GM23338 (cell line): ENCODE data around the gene NDUFV1. TPM values are rescaled to one million over a fixed set of nuclear protein-coding genes. Genes with fewer than 3 reads are reported as not detected.

ENCODE experiments used
- ATAC-seq: fragments of 200-7000 bp; cut with Tn5 transposase; 3 replicates; pipeline ENCODE4 v1.9.1; 2020
- DNase-seq: peaks from one replicate; pipeline ENCODE4 v3.0.0-alpha.2; 2015; ENCODE audit warnings: low spot score
- H2AFZ ChIP-seq: fragments of 200-600 bp; sonication (generic); 2 replicates; pipeline ENCODE4 v1.8.0; 2016; ENCODE audit warnings: antibody characterized with exemption, mild to moderate bottlenecking, moderate library complexity
- H3F3A ChIP-seq: fragments of 200-600 bp; sonication (generic); replicated peaks from 2 replicates; pipeline ENCODE4 v1.8.0; 2017; ENCODE audit warnings: antibody characterized with exemption, mixed run types, low read depth
- H3K27ac ChIP-seq: fragments of 200-600 bp; sonication (generic); 2 replicates; pipeline ENCODE4 v1.6.1; 2016; ENCODE audit warnings: low read depth
- H3K27me3 ChIP-seq: fragments of 200-600 bp; sonication (generic); 2 replicates; pipeline ENCODE4 v1.8.0; 2016; ENCODE audit warnings: mild to moderate bottlenecking, mixed run types, moderate library complexity; ENCODE audit not compliant: insufficient read depth
- H3K36me3 ChIP-seq: fragments of 200-600 bp; sonication (generic); 2 replicates; pipeline ENCODE4 v1.8.0; 2016; ENCODE audit warnings: mild to moderate bottlenecking; ENCODE audit not compliant: insufficient read depth
- H3K4me1 ChIP-seq: fragments of 200-600 bp; sonication (generic); 2 replicates; pipeline ENCODE4 v1.8.0; 2016; ENCODE audit warnings: mild to moderate bottlenecking, moderate library complexity; ENCODE audit not compliant: insufficient read depth
- H3K4me2 ChIP-seq: fragments of 200-600 bp; sonication (generic); 2 replicates; pipeline ENCODE4 v1.7.1; 2017; ENCODE audit warnings: mixed run types
- H3K4me3 ChIP-seq: fragments of 200-600 bp; sonication (generic); 2 replicates; pipeline ENCODE4 v1.6.1; 2016; ENCODE audit warnings: mixed run types
- H3K79me2 ChIP-seq: fragments of 200-600 bp; sonication (generic); replicated peaks from 2 replicates; pipeline ENCODE4 v1.8.0; 2017; ENCODE audit warnings: mild to moderate bottlenecking; ENCODE audit not compliant: insufficient read depth
- H3K9me2 ChIP-seq: fragments of 200-600 bp; sonication (generic); 2 replicates; pipeline ENCODE4 v1.8.0; 2017; ENCODE audit not compliant: insufficient read depth
- H4K20me1 ChIP-seq: fragments of 200-600 bp; sonication (generic); replicated peaks from 2 replicates; pipeline ENCODE4 v1.8.0; 2017; ENCODE audit warnings: mild to moderate bottlenecking; ENCODE audit not compliant: insufficient read depth
- H3K27ac Mint-ChIP-seq: 2 replicates; pipeline ENCODE4 v1.8.0; 2020; ENCODE audit warnings: inconsistent platforms, mild to moderate bottlenecking, moderate library complexity, mixed read lengths
- H3K27me3 Mint-ChIP-seq: 3 replicates; pipeline ENCODE4 v1.8.0; 2022; ENCODE audit warnings: low read depth, mild to moderate bottlenecking, moderate library complexity, mixed read lengths, inconsistent platforms; ENCODE audit not compliant: insufficient read depth, poor library complexity
- H3K36me3 Mint-ChIP-seq: 3 replicates; pipeline ENCODE4 v1.8.0; 2021; ENCODE audit warnings: low read depth, mild to moderate bottlenecking, inconsistent platforms, moderate library complexity, mixed read lengths
- H3K4me1 Mint-ChIP-seq: 3 replicates; pipeline ENCODE4 v1.8.0; 2020; ENCODE audit warnings: mild to moderate bottlenecking, inconsistent platforms, mixed read lengths
- H3K4me3 Mint-ChIP-seq: 3 replicates; pipeline ENCODE4 v1.8.0; 2021; ENCODE audit warnings: moderate library complexity, mild to moderate bottlenecking, inconsistent platforms, mixed read lengths
- H3K9me3 Mint-ChIP-seq: 3 replicates; pipeline ENCODE4 v1.8.0; 2020; ENCODE audit warnings: moderate library complexity, mild to moderate bottlenecking, inconsistent platforms, mixed read lengths
- CREB1 ChIP-seq: fragments of 250-450 bp; sonication (Bioruptor Pico); IDR thresholded peaks from 2 replicates; pipeline ENCODE4 v1.5.0; 2020; ENCODE audit warnings: low read depth, mild to moderate bottlenecking, moderate library complexity
- CTCF ChIP-seq, 2 experiments: fragments of 200-600 bp in 1 of 2; sonication (generic) in 1 of 2; conservative IDR thresholded peaks; 2 replicates each; pipeline versions ENCODE4 v1.5.1 to v1.6.1; 2016 to 2017; ENCODE audit warnings: antibody characterized with exemption in 2 of 2, low read depth in 2 of 2, mild to moderate bottlenecking in 2 of 2, moderate library complexity in 1 of 2
- ETS1 ChIP-seq: IDR thresholded peaks from 2 replicates; pipeline ENCODE4 v1.6.1; 2016; ENCODE audit warnings: antibody characterized with exemption
- EZH2 ChIP-seq: fragments of 200-600 bp; sonication (generic); IDR thresholded peaks from one replicate; pipeline ENCODE4 v1.8.0; 2017; ENCODE audit warnings: antibody characterized with exemption, mild to moderate bottlenecking, low read depth; ENCODE audit not compliant: unreplicated experiment
- EZH2phosphoT487 ChIP-seq: fragments of 200-600 bp; sonication (generic); IDR thresholded peaks from one replicate; pipeline ENCODE4 v1.8.1; 2018; ENCODE audit warnings: antibody characterized with exemption; ENCODE audit not compliant: unreplicated experiment
- JUNB ChIP-seq: IDR thresholded peaks from one replicate; pipeline ENCODE4 v1.6.1; 2016; ENCODE audit warnings: antibody characterized with exemption; ENCODE audit not compliant: unreplicated experiment
- NANOG ChIP-seq: IDR thresholded peaks from 2 replicates; pipeline ENCODE4 v1.6.1; 2016; ENCODE audit warnings: antibody characterized with exemption, borderline replicate concordance
- POLR2AphosphoS5 ChIP-seq: IDR thresholded peaks from 2 replicates; pipeline ENCODE4 v1.6.1; 2016; ENCODE audit warnings: antibody characterized with exemption, low read depth
- STAT1 ChIP-seq: IDR thresholded peaks from one replicate; pipeline ENCODE4 v1.6.1; 2016; ENCODE audit warnings: antibody characterized with exemption; ENCODE audit not compliant: unreplicated experiment
- ZNF114 ChIP-seq: fragments of 250-450 bp; sonication (Bioruptor Pico); IDR thresholded peaks from 2 replicates; pipeline ENCODE4 v1.5.0; 2020; ENCODE audit warnings: mild to moderate bottlenecking, moderate library complexity
- ZNF331 ChIP-seq: fragments of 250-450 bp; sonication (Bioruptor Pico); IDR thresholded peaks from 2 replicates; pipeline ENCODE4 v1.5.0; 2020; ENCODE audit warnings: low read depth, mild to moderate bottlenecking, moderate library complexity
- ZNF462 ChIP-seq: fragments of 250-450 bp; sonication (Bioruptor Pico); IDR thresholded peaks from 2 replicates; pipeline ENCODE4 v1.5.0; 2020; ENCODE audit warnings: mild to moderate bottlenecking, moderate library complexity
- polyA plus RNA-seq: library from polyadenylated mRNA; unstranded; fragments of >200 nt; fragmentation: Nextera tagmentation; extraction: Ambion mirVana; gene quantifications from 2 replicates; pipeline ENCODE4 v1.2.1, GENCODE V29; 2016
- total RNA-seq: library from RNA; depleted of rRNA; stranded (reverse); fragments of >200 nt; shearing (Covaris generic); gene quantifications from 2 replicates; pipeline ENCODE4 v1.2.3, GENCODE V29; 2014
- TF ChIP-seq, protein P1 (sequence below): IDR thresholded peaks from one replicate; pipeline ENCODE4 v1.6.1; 2018; ENCODE audit warnings: antibody characterized with exemption; ENCODE audit not compliant: unreplicated experiment

The NDUFV1 gene
- total and polyA plus RNA-seq, 2 experiments from 2014 or later, result 104 to 241 TPM

- Mint-ChIP-seq H3K4me1 (no peaks in the 10 kb centered on the region), H3K4me3 (no peak overlapping the region), H3K27me3 (peaks cover 3% of the 10 kb centered on the region), H3K36me3 (peaks cover 5% of the 10 kb centered on the region; the same call in 2 of the 3 replicates), H3K9me3 (peaks cover 43% of the 10 kb centered on the region), H3K27ac (no peak overlapping the region)
- no peaks in the 10 kb centered on the region for H3K27me3 ChIP-seq
- no peak overlapping the region for H3K27ac ChIP-seq
- no peaks in the 10 kb centered on the region for H3F3A ChIP-seq
- H3K4me1 ChIP-seq, result no peaks in the 10 kb centered on the region
- no peaks in the 10 kb centered on the region for H3K9me2 ChIP-seq
- TF ChIP-seq ZNF331 (CRISPR knock-in tag) (no peak), CREB1 (CRISPR knock-in tag) (no peak), EZH2phosphoT487 (no peak), ZNF462 (CRISPR knock-in tag) (no peak), STAT1 (no peak), POLR2AphosphoS5 (no peak), ETS1 (no peak), EZH2 (no peak), JUNB (no peak), NANOG (no peak), ZNF114 (CRISPR knock-in tag) (no peak), CTCF (conservative IDR thresholded peaks at IDR 0.05; ENCODE audit: low read depth in 2 of 2) (no peak)
- TF ChIP-seq, protein P1, sequence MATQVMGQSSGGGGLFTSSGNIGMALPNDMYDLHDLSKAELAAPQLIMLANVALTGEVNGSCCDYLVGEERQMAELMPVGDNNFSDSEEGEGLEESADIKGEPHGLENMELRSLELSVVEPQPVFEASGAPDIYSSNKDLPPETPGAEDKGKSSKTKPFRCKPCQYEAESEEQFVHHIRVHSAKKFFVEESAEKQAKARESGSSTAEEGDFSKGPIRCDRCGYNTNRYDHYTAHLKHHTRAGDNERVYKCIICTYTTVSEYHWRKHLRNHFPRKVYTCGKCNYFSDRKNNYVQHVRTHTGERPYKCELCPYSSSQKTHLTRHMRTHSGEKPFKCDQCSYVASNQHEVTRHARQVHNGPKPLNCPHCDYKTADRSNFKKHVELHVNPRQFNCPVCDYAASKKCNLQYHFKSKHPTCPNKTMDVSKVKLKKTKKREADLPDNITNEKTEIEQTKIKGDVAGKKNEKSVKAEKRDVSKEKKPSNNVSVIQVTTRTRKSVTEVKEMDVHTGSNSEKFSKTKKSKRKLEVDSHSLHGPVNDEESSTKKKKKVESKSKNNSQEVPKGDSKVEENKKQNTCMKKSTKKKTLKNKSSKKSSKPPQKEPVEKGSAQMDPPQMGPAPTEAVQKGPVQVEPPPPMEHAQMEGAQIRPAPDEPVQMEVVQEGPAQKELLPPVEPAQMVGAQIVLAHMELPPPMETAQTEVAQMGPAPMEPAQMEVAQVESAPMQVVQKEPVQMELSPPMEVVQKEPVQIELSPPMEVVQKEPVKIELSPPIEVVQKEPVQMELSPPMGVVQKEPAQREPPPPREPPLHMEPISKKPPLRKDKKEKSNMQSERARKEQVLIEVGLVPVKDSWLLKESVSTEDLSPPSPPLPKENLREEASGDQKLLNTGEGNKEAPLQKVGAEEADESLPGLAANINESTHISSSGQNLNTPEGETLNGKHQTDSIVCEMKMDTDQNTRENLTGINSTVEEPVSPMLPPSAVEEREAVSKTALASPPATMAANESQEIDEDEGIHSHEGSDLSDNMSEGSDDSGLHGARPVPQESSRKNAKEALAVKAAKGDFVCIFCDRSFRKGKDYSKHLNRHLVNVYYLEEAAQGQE, result no peak
- no peak overlapping the region for H3K4me3 ChIP-seq
- H3K79me2 ChIP-seq, result no peaks in the 10 kb centered on the region
- DNase-seq, result no peak
- H2AFZ ChIP-seq, result no peak overlapping the region
- H3K36me3 ChIP-seq, result peaks cover 8% of the 10 kb centered on the region; the same call in 1 of the 2 replicates
- ATAC-seq, result no peak
- no peak overlapping the region for H3K4me2 ChIP-seq
- no peaks in the 10 kb centered on the region for H4K20me1 ChIP-seq
Observed at GRCh38 chr11:67657300-67657699, 50.6 kb downstream of the NDUFV1 start.
